ENCODE measurements around the gene CMTM1. TPM values are rescaled to one million over a fixed set of nuclear protein-coding genes. Genes with fewer than 3 reads are reported as not detected.

The CMTM1 gene
- polyA plus RNA-seq, 1 donor from 2014 or later = 1.6 TPM

- no peak for TF ChIP-seq SMC3 (conservative IDR thresholded peaks at IDR 0.05; ENCODE audit: poor library complexity)
- H3K4me2 ChIP-seq (ENCODE audit: low read length) = no peak overlapping the region
- H3K9ac ChIP-seq (ENCODE audit: low read length) = no peak overlapping the region
- no peaks in the 10 kb centered on the region for H3K27me3 ChIP-seq (ENCODE audit: insufficient read depth, low read depth, low read length)
- no peaks in the 10 kb centered on the region for H3K36me3 ChIP-seq (ENCODE audit: insufficient read depth, low read length)
- H3K9me2 ChIP-seq (ENCODE audit: insufficient read depth, low read length) = no peaks in the 10 kb centered on the region
- no peaks in the 10 kb centered on the region for H3K9me3 ChIP-seq (ENCODE audit: low read length)
- no peaks in the 10 kb centered on the region for H4K20me1 ChIP-seq (ENCODE audit: insufficient read depth)
- no peak overlapping the region for H3K4me3 ChIP-seq (ENCODE audit: low read length)
- H3K27ac ChIP-seq (ENCODE audit: low read length) = no peak overlapping the region
- H3F3A ChIP-seq (ENCODE audit: insufficient read depth, low read length, poor library complexity, severe bottlenecking) = no peaks in the 10 kb centered on the region
- H3K79me2 ChIP-seq (replicated peaks; ENCODE audit: insufficient read depth, low read length) = no peaks in the 10 kb centered on the region
- no peak overlapping the region for H2AFZ ChIP-seq (ENCODE audit: low read depth, low read length)
Observed at GRCh38 chr16:66542396-66542795, 23.8 kb upstream of the CMTM1 start.

GRCh38 chr16:66543541-66543940 is 22.7 kb upstream of the CMTM1 start:
- Histone ChIP-seq H3K9me2 (ENCODE audit: insufficient read depth, low read length) (no peaks in the 10 kb centered on the region), H3K27ac (ENCODE audit: low read length) (no peak overlapping the region), H3K36me3 (ENCODE audit: insufficient read depth, low read length) (no peaks in the 10 kb centered on the region), H4K20me1 (ENCODE audit: insufficient read depth) (no peaks in the 10 kb centered on the region), H3K79me2 (replicated peaks; ENCODE audit: insufficient read depth, low read length) (no peaks in the 10 kb centered on the region), H3K9me3 (ENCODE audit: low read length) (no peaks in the 10 kb centered on the region), H3K27me3 (ENCODE audit: insufficient read depth, low read depth, low read length) (no peaks in the 10 kb centered on the region), H3K4me3 (ENCODE audit: low read length) (no peak overlapping the region), H3F3A (ENCODE audit: insufficient read depth, low read length, poor library complexity, severe bottlenecking) (no peaks in the 10 kb centered on the region), H3K9ac (ENCODE audit: low read length) (no peak overlapping the region), H2AFZ (ENCODE audit: low read depth, low read length) (no peak overlapping the region), H3K4me2 (ENCODE audit: low read length) (no peak overlapping the region)
- TF ChIP-seq, protein P1, sequence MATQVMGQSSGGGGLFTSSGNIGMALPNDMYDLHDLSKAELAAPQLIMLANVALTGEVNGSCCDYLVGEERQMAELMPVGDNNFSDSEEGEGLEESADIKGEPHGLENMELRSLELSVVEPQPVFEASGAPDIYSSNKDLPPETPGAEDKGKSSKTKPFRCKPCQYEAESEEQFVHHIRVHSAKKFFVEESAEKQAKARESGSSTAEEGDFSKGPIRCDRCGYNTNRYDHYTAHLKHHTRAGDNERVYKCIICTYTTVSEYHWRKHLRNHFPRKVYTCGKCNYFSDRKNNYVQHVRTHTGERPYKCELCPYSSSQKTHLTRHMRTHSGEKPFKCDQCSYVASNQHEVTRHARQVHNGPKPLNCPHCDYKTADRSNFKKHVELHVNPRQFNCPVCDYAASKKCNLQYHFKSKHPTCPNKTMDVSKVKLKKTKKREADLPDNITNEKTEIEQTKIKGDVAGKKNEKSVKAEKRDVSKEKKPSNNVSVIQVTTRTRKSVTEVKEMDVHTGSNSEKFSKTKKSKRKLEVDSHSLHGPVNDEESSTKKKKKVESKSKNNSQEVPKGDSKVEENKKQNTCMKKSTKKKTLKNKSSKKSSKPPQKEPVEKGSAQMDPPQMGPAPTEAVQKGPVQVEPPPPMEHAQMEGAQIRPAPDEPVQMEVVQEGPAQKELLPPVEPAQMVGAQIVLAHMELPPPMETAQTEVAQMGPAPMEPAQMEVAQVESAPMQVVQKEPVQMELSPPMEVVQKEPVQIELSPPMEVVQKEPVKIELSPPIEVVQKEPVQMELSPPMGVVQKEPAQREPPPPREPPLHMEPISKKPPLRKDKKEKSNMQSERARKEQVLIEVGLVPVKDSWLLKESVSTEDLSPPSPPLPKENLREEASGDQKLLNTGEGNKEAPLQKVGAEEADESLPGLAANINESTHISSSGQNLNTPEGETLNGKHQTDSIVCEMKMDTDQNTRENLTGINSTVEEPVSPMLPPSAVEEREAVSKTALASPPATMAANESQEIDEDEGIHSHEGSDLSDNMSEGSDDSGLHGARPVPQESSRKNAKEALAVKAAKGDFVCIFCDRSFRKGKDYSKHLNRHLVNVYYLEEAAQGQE (IDR thresholded peaks at IDR 0.05; ENCODE audit: borderline replicate concordance) = no peak
- TF ChIP-seq RAD21 (conservative IDR thresholded peaks at IDR 0.05) (no peak), EZH2 (IDR thresholded peaks at IDR 0.05; ENCODE audit: borderline replicate concordance, insufficient read depth, low read length, poor library complexity, severe bottlenecking) (no peak), EP300 (conservative IDR thresholded peaks at IDR 0.05; ENCODE audit: poor library complexity, severe bottlenecking) (no peak), CTCF (IDR thresholded peaks at IDR 0.05; ENCODE audit: poor library complexity, severe bottlenecking) (no peak), MXI1 (conservative IDR thresholded peaks at IDR 0.05; ENCODE audit: poor library complexity, severe bottlenecking) (no peak), TAF1 (IDR thresholded peaks at IDR 0.05; ENCODE audit: low read depth) (no peak), POLR2AphosphoS5 (IDR thresholded peaks at IDR 0.05) (no peak), SMC3 (conservative IDR thresholded peaks at IDR 0.05; ENCODE audit: poor library complexity) (no peak)
